Transverse colon (tissue), 4 donors: Measurements from ENCODE around the gene SEC24B.

Experiments used
- EP300 ChIP-seq: sonication (generic); formaldehyde crosslinking; IDR thresholded peaks from one replicate; pipeline ENCODE4 v1.6.1; 2017; ENCODE audit warnings: antibody characterized with exemption, low read depth
- POLR2A ChIP-seq: fragments of 450-650 bp; IDR thresholded peaks from one replicate; pipeline ENCODE4 v1.6.1; 2016; ENCODE audit warnings: antibody characterized with exemption, mild to moderate bottlenecking, moderate library complexity
- POLR2AphosphoS5 ChIP-seq, 3 donors: sonication (generic); formaldehyde crosslinking; IDR thresholded peaks; one replicate each; pipeline ENCODE4 v1.6.1; 2016; ENCODE audit warnings: antibody characterized with exemption in 3 of 3
- TF ChIP-seq, protein P1 (sequence below), 5 experiments: fragments of 200-600 bp in 3 of 5; fragments of 450-650 bp in 2 of 5; sonication (generic) in 3 of 5; IDR thresholded peaks; 1 replicate in 2 of 5; 2 replicates in 3 of 5; pipeline ENCODE4 v1.5.1; 2016 to 2017; ENCODE audit warnings: antibody characterized with exemption in 5 of 5, inconsistent platforms in 3 of 5, mild to moderate bottlenecking in 2 of 5, moderate library complexity in 1 of 5

DNA sequence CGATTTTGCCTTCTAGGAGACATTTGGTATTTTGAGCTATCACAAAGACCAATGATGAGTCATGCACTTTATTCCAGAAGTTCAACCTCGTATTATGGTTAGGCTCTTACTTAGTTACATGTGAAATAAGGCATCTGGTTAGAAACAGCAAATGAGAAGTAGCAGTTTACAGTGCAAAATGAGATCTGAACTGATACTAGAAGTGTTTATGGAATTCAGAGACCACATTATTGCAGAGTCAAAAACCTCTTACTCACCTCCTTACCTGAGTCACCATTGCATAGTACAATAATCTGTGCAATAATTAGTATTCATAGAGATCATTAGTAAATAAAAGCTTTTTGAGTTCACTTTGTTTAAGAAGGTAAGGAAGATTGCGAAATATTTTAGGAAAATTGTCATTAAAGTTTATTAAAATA, 38.7 kb downstream of the SEC24B start:
- TF ChIP-seq EP300 (no peak), POLR2A (no peak), POLR2AphosphoS5 (IDR thresholded peaks at IDR 0.05) (no peak)
- TF ChIP-seq, protein P1, sequence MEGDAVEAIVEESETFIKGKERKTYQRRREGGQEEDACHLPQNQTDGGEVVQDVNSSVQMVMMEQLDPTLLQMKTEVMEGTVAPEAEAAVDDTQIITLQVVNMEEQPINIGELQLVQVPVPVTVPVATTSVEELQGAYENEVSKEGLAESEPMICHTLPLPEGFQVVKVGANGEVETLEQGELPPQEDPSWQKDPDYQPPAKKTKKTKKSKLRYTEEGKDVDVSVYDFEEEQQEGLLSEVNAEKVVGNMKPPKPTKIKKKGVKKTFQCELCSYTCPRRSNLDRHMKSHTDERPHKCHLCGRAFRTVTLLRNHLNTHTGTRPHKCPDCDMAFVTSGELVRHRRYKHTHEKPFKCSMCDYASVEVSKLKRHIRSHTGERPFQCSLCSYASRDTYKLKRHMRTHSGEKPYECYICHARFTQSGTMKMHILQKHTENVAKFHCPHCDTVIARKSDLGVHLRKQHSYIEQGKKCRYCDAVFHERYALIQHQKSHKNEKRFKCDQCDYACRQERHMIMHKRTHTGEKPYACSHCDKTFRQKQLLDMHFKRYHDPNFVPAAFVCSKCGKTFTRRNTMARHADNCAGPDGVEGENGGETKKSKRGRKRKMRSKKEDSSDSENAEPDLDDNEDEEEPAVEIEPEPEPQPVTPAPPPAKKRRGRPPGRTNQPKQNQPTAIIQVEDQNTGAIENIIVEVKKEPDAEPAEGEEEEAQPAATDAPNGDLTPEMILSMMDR (IDR thresholded peaks at IDR 0.05): no peak
